GM21717 (cell line): Measurements from ENCODE around the gene UNC13D.
A peak's percentile ranks its signal among the peaks of the same experiment; 100 is the strongest.
"Not testable (repeated sequence)": the region's sequence is repeated elsewhere in the genome, so short reads cannot be mapped to it uniquely, and the experiment has no call there.

Source experiments
- ATAC-seq: cut with Tn5 transposase; IDR thresholded peaks from one replicate; pipeline ENCODE4 v1.9.1; 2021; ENCODE audit warnings: mild to moderate bottlenecking, moderate library complexity; ENCODE audit not compliant: unreplicated experiment

UNC13D gene

DNA sequence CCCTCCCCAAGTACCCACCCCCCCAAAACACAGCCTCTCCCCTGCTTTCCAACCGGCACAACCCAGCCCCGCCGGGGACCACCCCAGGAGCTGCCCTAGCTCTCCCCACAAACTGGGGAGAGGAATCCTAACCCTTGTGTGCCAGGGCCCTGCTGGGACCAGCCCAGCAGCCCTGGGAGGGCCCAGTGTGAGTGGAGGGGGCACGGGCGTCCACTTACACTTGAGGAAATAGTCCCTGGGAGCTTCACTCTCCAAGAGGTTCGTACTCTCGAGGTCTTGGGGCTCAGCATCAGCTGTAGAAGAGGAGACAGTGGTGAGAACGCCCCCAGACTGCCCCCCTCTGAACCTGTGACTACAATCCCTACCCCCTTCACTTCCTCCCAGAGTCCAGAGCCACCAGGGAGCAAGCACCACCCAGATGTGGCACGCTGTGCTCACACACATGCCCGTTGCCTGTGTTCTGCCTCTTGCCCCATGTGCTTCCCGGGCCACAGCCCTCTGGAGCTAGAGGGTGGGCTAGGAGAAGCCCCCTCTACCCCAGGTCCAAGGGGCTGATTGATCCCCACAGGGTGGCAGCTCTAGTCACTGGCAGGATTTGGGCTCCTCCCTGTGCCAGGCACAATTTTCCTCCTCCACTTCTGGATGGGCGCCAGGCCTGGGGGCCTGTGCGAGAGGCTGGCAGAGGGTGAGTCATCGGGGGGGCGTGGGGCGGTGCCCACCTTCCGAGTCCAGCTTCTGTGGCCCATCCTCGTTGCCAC is 31.2 kb upstream of the UNC13D start:
- ATAC-seq = no peak

DNA sequence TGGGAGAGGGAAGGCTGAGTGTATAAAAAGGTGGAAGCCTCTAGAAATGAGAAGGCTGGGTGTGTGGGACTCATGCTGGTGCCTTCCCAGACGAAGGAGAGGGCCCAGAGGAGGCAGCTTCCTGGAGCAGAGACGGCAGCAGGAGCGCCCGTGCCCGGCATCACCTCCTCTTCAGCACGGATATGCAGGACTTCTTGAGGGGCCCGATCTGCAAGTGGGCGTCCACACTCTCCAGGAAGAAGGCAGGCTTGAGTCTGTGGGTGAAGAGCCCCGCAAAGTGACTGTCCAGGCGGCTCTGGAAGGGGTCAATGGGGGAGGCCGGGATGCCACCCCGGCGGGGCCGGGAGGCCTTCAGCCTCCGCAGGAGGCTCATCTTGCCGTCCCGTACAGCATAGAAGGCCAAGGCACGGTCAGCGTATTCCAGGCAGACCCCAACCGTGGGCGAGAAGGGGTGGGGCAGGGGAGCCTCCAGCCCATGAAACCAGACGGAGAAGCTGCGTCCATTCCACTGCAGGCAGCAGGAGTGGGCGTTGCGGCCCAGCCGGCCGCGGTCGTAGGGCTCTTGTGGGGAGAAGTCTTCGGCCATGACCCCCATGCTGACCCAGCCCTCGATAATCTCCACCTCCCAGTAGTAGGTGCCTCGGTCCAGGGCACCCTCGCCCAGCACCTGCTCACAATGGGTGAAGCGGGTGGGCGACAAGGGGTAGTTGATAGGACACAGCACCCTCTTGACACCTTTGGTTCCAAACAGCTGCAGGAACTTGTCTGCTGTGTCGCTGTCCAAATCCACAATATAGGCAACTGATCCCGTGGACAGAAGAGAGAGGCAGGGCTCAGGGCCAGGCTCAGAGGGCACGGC is 30.3 kb upstream of the UNC13D start:
- ATAC-seq = no peak

DNA sequence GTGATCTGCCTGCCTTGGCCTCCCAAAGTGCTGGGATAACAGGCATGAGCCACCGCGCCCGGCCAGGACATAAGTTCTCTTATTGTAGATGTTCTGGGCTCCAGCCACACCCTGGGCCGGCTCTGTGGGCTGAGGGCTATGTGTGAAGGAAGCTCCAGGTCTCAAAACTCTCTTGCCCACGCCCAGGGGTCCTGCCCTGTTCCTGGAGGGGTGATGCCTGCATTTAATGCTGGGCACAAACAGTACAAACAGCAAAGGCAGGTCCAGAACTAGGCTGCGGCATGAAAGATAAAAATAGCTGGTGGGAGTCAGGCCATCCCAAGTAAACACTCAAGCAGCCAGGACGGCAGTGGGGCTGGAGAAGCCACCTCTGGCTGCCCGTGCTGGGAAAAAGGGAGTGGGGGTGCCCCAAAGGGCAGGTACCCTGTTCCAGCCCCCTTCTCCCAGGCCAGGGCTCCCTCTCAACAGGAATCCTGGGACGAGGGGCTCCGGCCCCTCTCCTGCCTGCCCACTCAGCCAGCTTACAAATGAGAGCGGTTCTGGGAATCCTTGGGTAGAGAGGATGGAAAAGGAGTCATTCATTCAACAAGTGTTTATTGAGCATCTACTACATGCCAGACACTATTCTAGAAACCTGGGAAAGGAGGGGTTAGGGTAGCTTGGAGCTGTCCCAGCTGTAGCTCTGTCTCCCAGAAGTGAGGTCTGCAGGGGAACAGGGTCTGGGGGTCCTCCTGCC is 29.6 kb upstream of the UNC13D start:
- no peak for ATAC-seq

DNA sequence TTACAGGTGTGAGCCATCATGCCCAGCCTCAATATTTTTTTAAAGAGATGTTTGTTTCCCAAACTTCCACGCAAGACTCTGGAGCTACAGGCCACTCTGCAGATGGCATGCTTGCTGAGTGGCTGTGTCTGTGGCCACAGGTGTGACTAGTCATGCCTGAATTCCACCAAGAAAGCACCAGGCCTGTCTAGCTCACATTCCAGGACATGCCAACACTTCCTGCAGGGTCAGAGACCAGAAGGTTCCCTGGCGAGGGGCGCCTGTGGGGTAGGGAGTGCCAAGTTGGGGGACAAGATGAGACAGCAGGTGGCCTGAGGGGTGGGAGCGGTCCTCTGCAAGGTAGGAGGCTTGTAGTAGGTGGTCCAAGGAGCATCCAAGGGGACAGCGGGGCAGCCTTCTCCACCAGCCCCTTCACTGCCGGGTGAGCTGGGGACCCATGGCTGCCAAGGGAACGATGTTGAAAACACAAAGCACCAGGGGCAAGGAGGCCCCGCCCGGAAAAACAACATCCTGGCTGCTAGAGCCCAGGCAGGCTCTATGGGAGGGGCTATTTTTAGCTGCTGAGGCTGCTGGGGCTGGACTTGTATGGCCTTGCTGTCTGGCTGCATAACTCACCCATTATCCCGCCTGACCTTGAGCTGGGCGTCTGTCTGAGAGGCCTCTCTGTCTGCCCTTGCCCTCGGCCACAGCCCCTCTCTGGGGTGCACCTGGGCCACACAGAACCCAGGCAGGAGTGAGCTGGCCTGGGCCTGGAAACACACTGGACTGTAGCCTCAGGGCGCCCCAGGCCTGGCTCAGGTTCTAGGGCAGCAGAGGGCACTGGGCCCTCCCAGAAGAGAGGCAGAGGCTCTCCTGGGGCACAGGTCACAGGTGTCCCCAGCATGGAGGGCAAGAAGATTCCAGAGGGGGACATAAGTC is 28.5 kb upstream of the UNC13D start:
- no peak for ATAC-seq

DNA sequence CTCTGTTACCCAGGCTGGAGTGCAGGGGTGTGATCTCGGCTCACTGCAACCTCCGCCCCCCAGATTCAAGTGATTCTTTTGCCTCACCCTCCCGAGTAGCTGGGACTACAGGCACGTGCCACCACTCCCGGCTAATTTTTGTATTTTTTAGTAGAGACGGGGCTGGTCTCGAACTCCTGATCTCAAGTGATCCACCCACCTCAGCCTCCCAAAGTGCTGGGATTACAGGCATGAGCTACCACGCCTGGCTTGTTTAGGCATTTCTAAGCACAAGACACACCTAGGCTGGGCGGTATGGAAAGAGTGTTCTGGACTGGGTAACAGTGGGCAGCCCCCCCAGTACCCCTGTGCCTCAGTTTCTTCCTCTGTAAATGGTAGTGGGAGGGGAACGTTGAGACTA is 26.0 kb upstream of the UNC13D start:
- ATAC-seq = not testable (repeated sequence)

DNA sequence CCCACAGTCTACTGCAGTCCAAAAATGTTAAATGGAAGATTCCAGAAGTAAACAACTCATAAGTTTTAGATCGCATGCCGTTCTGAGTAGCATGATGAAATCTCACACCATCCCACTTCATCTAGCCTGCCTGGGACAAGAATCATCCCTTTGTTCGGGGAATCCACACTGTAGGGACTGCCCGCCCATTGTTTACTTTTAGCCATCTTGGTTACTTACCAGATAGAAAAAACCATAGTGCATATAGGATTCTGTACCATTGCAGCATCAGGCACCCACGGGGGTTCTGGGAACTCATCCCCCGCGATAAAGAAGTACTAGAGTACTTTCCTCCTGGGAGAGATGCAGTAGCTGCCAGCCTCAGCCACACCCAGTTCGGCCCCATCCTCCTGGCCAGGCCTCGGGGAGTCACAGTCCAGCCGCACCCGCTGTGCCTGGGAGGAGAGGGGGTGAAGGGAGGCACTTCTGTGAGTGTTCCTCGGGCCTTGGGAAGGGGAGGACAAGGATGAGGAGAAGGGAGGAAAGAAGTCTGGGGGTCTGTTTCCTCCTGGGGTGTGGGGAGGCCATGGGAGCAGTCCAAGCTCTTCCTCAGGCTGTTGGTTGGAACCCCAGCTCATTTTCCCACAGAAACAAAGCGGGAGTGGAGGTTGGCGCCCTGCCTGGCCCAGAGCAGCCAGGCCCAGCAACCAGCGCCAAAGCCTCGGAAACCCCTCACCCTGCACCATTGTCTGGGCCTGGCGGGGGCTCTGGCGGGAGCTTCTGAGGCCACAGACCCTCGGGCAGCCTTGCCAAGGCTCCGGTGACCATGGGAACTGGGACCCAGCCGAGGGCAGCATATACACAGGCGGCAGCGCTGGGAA is 25.3 kb upstream of the UNC13D start:
- no peak for ATAC-seq

DNA sequence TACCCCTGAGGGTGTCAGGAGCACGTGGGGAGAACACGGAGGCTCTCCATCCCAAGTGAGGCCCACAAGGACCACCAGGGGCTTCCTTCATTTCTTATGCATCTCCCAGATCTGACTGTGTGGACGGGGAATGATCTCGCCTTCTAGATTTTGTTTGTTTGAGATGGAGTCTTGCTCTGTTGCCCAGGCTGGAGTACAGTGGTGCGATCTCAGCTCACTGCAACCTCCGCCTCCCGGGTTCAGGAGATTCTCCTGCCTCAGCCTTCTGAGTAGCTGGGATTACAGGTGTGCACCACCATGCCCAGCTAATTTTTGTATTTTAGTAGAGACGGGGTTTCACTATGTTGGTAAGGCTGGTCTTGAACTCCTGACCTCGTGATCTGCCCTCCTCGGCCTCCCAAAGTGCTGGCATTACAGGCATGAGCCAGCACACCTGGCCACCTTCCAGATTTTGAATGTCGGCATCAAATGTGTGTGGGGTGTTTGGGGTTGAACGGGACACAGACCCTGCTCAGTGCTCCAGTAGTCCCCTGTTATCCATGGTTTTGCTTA is 24.6 kb upstream of the UNC13D start:
- ATAC-seq = not testable (repeated sequence)

DNA sequence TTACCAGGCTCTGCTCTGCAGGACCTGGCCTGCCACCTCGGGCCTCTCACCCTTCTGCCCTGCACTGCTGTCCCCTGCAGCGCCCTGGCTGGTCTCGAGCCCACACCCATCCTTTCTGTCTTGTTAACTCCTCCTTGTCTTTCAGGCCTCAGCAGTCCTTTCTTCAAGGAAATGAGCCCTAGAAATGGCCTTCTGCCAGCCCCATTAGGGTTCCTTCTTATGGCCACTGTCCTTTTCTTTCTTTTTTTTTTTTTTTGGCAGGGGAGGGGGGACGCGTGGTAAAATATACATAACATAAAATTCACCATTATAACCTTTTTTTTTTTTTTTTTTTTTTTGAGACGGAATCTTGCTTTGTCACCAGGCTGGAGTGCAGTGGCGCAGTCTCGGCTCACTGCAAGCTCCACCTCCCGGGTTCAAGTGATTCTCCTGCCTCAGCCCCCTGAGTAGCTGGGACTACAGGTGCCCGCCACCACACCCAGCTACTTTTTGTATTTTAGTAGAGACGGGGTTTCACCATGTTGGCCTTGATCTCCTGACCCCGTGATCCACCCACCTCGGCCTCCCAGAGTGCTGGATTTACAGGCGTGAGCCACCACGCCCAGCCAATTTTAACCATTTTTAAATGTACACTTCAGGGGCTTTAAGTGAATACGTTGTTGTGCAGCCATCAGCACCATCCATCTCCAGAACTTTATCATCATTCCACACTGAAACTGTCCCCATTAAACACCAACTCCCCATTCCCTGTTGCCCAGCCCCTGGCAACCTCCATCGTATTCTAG is 21.4 kb upstream of the UNC13D start:
- not testable (repeated sequence) for ATAC-seq

DNA sequence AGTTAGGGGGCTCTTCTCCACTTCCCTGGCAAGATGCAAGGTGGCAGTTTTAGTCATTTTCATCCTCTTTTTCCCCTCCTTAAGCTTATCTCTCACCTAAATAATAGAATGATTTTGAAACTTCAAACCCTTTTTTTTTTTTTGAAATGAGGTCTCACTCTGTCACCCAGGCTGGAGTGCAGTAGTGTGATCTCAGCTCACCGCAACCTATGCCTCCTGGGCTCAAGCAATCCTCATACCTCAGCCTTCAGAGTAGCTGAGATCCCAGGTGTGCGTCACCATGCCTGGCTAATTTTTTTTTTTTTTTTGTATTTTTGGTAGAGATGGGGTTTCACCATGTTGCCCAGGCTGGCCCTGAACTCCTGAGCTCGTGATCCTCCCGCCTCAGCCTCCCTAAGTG is 20.7 kb upstream of the UNC13D start:
- ATAC-seq = peak; percentile 28

DNA sequence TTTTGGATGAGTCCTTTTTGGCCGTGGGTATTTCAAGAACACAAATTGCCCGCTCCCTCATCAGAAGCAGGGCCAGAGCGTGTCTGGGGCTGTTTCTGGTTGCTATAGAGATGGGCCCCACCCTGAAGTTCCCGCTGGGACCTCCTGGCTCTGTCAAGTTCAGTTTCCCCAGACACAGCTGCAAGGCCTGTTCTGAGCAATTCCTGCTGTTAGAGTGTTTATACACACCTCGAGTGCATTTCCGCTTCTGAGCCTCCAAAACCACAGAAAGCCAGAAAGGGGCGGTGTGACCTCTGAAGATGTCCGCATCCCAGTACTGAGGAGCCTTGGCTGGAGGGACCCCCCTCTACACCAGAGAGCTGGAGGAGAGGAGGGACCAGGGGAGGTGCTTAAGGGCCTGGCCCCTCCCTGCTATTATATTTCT is 20.3 kb upstream of the UNC13D start:
- ATAC-seq = peak; percentile 81

DNA sequence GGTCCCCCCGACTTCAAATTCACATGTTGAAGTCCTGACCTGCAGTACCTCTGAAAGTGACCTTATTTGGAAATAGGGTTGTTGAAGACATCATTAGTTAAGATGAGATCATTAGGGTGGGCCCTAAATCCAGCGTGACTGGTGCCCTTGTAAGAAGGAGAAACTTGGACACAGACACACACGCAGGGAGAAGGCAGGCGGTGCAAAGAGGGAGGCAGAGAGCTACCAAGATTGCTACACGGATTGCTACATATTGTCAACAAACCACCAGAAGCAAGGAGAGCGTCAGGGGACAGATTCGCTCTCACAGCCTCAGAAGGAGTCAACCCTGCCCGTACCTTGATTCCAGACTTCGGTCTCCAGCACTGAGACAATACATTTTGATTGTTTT is 17.7 kb upstream of the UNC13D start:
- ATAC-seq = no peak

DNA sequence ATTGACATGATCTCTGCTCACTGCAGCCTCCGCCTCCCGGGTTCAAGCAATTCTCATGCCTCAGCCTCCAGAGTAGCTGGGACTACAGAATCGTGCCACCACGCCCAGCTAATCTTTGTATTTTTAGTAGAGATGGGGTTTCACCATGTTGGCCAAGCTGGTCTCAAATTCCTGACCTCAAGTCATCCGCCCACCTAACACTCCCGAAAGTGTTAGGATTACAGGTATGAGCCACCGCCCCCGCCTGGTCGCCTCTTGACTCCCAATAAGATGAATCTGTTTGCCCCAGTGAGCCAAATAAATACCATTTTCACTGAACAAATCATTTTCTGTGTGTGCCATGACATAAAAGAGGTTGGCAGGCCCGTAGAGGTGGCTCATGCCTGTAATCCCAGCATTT is 15.2 kb upstream of the UNC13D start:
- ATAC-seq = not testable (repeated sequence)

DNA sequence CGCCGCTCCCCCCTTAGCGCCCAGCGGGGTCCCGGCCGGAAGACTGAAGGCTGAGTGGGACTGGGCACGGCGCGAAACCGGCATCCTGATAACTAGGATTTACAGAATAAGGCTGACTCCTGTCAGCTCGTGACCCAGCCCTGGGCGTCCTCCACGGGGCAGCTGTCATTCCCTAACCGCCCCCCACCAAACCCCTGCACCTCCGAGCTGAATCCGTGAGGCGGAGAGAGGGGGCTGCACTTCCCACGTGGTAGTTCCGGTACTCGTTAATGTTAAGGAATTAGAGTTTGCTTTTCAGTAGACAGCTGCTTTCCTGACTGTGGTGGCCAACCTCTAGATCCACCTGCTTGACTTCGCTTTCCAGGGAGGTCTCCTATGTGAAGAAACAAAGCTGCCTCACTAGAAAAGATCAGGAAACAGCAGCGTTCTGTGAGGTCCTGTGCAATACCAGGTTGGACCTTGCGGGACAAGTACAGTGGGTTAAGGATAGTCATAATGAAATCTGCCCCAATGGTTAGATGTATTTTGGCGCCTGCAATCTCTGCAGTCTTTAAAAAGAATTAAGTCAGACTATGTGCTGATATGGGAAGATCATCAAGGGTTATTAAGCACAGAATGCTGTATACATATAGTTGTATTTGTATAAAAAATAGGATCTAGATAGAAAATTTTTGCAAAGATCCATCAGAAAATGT is 12.0 kb upstream of the UNC13D start:
- no peak for ATAC-seq

DNA sequence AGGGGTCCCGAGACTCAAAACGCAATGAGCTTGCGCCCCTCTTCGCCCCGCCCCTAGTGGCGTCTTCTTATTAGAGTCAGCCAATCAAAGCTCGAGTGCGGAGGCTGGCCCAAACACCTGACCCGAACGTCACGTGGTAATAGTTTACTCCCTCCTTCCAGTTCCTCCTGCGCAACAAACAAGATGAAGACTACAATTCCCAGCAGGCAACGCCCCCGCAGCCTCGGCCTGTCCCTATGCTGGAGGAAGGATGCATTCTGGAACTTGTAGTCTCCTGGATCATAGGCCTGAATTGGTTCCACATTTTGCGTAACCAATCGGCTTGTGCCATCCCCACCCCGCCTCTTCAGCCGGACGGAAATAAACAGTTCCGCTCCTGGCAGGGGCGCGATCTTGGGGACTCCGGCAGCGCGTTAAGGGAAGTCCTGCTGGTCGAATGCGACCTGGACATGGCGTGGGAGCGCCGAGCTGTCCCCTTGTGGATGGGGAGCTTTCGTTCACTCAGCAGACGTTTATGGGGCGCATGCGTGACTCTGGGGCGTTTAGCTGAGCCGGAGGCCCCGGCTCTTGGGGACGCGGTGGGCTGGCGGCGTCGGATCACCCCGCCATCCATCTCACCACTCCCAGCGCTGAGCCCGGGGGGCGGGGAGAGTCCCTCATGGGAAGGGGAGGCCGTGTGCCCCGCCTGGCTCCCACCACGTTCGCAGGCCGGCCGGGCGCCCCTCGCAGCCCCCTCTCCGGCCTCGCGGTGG is 11.3 kb upstream of the UNC13D start, which contains the start of gene WBP2:
Gene WBP2 (minus strand): TSS at position 26 of the 752 bp plus-strand sequence. CDS start 38 bp downstream, outside the sequence.
- ATAC-seq = peak; percentile 82

DNA sequence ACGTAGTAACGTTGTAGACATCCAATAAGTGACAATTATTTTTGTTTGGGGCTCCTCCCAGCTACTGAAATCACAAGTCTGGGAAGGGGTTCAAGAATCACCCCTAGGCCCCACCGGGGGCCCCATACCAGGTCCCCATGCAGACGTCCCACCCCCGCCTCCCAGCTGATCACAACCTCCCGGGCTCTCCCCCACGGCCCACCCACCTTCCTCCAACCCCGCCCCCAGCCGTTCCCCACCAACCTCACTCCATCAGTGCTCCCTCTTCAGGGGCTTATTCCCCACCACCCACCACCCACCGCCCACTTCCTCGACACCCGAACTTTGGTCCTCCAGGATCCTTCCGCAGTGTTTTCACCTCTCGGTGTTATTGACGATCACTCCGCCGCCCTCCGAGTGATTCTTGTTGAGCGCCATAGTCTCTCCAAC is 10.7 kb upstream of the UNC13D start:
- ATAC-seq = no peak

DNA sequence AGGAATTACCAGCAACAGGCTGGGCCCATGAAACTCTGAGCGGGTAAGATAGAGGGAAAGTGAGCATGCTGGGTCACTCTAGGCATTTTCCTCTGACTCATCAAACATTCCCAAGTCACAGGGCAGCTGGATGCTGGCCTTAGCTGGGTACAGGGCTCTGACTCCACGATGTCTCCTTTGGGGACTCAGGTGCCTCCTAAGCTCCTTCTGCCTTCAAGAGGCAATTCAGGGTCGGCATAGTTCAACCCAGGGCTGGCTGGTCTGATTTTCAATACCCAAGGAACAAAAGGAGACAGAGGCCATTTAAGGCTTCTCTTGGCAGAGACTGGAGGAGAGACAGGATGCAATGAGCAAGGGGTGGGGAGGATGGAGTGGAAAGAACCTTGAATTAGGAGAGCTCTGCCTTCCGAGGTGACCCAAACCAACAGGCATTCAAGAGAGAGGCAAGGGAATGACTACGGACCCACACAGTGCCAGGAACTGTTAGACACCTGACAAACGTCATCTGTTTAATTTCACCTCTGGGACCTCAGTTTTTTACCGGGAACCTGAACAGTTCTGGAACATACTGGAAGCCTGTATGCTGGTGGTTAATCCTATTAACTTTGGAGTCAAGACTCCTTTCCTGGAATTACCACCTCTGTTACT is 10.0 kb upstream of the UNC13D start:
- no peak for ATAC-seq
